ENCODE measurements around the gene SLC9A6.

DNA sequence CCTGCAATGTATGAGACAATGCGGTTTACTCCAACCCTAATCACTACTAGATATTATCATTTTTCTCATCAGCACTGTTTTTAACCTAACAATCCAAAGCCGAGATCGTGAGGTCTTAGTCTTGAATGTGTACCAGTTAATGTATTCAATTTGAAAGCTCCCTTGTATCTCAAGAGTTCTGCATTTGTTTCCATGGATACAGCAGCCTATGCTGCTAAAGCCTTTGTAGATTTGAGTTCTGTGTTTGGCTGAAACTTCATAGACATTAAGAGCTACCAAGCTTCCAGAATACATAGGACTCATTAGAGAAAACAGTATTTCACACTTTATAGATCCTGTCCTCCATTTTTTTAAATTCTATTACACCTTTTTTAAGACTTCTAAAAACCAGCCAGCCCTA lies 39.9 kb downstream of the SLC9A6 start:
- TF ChIP-seq, protein P1, sequence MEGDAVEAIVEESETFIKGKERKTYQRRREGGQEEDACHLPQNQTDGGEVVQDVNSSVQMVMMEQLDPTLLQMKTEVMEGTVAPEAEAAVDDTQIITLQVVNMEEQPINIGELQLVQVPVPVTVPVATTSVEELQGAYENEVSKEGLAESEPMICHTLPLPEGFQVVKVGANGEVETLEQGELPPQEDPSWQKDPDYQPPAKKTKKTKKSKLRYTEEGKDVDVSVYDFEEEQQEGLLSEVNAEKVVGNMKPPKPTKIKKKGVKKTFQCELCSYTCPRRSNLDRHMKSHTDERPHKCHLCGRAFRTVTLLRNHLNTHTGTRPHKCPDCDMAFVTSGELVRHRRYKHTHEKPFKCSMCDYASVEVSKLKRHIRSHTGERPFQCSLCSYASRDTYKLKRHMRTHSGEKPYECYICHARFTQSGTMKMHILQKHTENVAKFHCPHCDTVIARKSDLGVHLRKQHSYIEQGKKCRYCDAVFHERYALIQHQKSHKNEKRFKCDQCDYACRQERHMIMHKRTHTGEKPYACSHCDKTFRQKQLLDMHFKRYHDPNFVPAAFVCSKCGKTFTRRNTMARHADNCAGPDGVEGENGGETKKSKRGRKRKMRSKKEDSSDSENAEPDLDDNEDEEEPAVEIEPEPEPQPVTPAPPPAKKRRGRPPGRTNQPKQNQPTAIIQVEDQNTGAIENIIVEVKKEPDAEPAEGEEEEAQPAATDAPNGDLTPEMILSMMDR (tag by site-specific recombination; IDR thresholded peaks at IDR 0.05) = no peak
- TF ChIP-seq ZNF157 (tag by site-specific recombination; IDR thresholded peaks at IDR 0.05) = no peak
- TF ChIP-seq, protein P2, sequence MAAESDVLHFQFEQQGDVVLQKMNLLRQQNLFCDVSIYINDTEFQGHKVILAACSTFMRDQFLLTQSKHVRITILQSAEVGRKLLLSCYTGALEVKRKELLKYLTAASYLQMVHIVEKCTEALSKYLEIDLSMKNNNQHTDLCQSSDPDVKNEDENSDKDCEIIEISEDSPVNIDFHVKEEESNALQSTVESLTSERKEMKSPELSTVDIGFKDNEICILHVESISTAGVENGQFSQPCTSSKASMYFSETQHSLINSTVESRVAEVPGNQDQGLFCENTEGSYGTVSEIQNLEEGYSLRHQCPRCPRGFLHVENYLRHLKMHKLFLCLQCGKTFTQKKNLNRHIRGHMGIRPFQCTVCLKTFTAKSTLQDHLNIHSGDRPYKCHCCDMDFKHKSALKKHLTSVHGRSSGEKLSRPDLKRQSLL (tag by site-specific recombination; IDR thresholded peaks at IDR 0.05) = no peak
- TF ChIP-seq, protein P3, sequence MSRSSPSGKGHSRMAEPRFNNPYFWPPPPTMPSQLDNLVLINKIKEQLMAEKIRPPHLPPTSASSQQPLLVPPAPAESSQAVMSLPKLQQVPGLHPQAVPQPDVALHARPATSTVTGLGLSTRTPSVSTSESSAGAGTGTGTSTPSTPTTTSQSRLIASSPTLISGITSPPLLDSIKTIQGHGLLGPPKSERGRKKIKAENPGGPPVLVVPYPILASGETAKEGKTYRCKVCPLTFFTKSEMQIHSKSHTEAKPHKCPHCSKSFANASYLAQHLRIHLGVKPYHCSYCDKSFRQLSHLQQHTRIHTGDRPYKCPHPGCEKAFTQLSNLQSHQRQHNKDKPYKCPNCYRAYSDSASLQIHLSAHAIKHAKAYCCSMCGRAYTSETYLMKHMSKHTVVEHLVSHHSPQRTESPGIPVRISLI (tag by site-specific recombination; IDR thresholded peaks at IDR 0.05) = no peak
- TF ChIP-seq ZNF747 (tag by site-specific recombination; IDR thresholded peaks at IDR 0.05) = no peak
- no peak for TF ChIP-seq ZFP41 (tag by site-specific recombination; IDR thresholded peaks at IDR 0.05; ENCODE audit: borderline replicate concordance)
- TF ChIP-seq, protein P4, sequence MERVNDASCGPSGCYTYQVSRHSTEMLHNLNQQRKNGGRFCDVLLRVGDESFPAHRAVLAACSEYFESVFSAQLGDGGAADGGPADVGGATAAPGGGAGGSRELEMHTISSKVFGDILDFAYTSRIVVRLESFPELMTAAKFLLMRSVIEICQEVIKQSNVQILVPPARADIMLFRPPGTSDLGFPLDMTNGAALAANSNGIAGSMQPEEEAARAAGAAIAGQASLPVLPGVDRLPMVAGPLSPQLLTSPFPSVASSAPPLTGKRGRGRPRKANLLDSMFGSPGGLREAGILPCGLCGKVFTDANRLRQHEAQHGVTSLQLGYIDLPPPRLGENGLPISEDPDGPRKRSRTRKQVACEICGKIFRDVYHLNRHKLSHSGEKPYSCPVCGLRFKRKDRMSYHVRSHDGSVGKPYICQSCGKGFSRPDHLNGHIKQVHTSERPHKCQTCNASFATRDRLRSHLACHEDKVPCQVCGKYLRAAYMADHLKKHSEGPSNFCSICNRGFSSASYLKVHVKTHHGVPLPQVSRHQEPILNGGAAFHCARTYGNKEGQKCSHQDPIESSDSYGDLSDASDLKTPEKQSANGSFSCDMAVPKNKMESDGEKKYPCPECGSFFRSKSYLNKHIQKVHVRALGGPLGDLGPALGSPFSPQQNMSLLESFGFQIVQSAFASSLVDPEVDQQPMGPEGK (tag by site-specific recombination; IDR thresholded peaks at IDR 0.05) = no peak
- TF ChIP-seq, protein P5, sequence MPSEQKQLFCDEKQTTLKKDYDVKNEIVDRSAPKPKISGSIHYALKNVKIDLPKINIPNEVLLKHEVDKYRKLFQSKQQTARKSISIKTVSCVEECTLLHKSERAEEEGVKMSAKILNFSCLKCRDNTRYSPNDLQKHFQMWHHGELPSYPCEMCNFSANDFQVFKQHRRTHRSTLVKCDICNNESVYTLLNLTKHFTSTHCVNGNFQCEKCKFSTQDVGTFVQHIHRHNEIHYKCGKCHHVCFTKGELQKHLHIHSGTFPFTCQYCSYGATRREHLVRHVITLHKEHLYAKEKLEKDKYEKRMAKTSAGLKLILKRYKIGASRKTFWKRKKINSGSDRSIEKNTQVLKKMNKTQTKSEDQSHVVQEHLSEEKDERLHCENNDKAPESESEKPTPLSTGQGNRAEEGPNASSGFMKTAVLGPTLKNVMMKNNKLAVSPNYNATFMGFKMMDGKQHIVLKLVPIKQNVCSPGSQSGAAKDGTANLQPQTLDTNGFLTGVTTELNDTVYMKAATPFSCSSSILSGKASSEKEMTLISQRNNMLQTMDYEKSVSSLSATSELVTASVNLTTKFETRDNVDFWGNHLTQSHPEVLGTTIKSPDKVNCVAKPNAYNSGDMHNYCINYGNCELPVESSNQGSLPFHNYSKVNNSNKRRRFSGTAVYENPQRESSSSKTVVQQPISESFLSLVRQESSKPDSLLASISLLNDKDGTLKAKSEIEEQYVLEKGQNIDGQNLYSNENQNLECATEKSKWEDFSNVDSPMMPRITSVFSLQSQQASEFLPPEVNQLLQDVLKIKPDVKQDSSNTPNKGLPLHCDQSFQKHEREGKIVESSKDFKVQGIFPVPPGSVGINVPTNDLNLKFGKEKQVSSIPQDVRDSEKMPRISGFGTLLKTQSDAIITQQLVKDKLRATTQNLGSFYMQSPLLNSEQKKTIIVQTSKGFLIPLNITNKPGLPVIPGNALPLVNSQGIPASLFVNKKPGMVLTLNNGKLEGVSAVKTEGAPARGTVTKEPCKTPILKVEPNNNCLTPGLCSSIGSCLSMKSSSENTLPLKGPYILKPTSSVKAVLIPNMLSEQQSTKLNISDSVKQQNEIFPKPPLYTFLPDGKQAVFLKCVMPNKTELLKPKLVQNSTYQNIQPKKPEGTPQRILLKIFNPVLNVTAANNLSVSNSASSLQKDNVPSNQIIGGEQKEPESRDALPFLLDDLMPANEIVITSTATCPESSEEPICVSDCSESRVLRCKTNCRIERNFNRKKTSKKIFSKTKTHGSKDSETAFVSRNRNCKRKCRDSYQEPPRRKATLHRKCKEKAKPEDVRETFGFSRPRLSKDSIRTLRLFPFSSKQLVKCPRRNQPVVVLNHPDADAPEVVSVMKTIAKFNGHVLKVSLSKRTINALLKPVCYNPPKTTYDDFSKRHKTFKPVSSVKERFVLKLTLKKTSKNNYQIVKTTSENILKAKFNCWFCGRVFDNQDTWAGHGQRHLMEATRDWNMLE (tag by site-specific recombination; conservative IDR thresholded peaks at IDR 0.05; ENCODE audit: low read depth) = no peak
- TF ChIP-seq ZFP69B (tag by site-specific recombination; IDR thresholded peaks at IDR 0.05) = no peak
